HG03196 (cell line): ENCODE data around the gene TNNI2.
"Not testable (repeated sequence)": the region's sequence is repeated elsewhere in the genome, so short reads cannot be mapped to it uniquely, and the experiment has no call there.

ENCODE experiments used
- ATAC-seq: cut with Tn5 transposase; IDR thresholded peaks from one replicate; pipeline ENCODE4 v1.9.1; 2021; ENCODE audit not compliant: unreplicated experiment

The TNNI2 gene

DNA sequence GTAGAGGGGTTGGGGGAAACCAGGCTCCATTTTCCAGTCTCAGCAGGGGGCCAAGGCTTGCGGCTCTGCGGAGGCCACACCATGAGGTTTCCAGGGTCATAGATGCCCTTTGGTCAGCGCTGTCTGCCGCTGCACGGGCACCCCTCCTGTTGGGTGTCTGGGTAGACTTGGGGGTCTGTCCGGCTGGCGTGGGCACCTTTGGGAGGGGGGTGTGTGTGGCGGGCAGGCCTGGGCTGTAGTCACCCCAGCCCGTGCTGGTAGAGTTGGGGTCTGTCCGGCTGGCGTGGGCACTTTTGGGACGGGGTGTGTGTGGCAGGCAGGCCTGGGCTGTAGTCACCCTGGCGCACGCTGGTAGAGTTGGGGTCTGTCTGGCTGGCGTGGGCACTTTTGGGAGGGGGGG lies 32.8 kb downstream of the TNNI2 start:
- no peak for ATAC-seq

- ATAC-seq, result no peak
Observed at GRCh38 chr11:1872267-1872985, 33.6 kb downstream of the TNNI2 start.

- no peak for ATAC-seq
Observed at GRCh38 chr11:1873048-1873812, 34.4 kb downstream of the TNNI2 start.

- ATAC-seq, result not testable (repeated sequence)
Observed at GRCh38 chr11:1873813-1874150, 35.0 kb downstream of the TNNI2 start.

DNA sequence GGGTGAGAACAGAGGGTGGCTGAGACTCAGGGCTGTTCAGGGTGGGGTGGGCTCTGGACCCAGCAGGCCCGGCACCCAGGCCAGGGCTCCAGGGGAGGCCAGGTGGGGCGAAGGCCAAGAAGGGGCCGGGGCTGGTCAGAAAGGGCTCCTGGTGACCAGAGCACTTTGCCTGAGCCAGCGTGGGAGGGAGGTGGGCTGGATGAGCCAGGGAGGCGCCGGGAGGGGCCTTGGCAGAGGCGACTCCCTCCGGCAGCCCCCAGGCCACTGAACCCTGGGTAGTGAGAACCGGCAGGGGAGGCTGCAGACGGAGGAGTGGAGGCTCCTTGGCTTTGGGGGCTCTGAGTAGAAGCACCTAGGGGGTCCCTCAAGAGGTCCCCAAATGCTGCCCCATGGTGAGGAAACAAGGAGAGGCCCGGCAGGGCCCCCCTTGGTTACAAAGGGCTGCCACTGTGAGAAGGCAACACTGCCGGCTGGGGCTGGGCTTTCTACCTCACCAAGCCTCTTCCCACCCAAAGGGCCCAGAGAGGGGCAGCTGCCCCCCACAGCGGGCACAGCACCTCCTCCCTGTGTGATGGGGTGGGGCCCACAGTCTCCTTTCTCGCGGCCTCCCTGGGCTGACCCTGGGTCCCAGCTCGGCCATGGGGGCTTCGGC lies 35.8 kb downstream of the TNNI2 start:
- ATAC-seq, result not testable (repeated sequence)

GRCh38 chr11:1875093-1875850 lies 36.5 kb downstream of the TNNI2 start:
- ATAC-seq, result no peak

- ATAC-seq, result not testable (repeated sequence)
Observed at GRCh38 chr11:1875851-1876301, 37.1 kb downstream of the TNNI2 start.

DNA sequence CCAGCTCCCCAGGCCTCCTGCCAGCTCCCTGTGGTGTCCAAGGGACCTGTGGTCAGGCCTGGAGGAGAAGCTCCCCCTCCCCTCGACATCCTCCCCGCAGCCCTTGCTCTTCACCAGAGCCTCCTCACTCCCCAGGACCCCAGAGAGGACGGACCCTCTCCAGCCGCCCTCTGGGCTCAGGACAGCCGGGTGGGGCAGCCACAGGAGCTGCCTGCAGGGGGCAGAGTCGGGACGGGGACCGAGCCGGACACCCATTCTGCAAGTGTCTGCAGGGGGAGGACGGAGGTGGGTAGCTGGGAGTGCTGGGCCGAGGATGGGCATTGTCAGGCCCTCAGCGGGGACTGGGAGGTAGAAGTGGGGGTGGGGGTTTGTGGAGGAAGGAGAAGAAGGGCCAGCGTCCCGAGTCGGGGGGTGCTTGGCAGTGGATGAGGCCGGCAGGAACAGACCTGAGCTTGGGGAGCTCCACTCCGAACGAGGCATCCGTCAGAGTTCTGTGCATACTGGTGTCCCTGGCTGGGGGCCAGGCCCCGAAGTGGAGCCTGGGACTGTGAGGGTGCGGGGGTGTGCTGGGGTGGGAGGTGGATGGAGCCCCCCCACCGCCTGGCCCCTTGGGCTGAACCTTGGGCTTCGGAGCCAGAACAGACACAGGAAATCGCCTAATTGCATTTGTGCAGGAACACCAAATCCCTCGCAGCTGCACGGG lies 37.7 kb downstream of the TNNI2 start:
- no peak for ATAC-seq

GRCh38 chr11:1877211-1878136 lies 38.7 kb downstream of the TNNI2 start:
- ATAC-seq, result no peak

DNA sequence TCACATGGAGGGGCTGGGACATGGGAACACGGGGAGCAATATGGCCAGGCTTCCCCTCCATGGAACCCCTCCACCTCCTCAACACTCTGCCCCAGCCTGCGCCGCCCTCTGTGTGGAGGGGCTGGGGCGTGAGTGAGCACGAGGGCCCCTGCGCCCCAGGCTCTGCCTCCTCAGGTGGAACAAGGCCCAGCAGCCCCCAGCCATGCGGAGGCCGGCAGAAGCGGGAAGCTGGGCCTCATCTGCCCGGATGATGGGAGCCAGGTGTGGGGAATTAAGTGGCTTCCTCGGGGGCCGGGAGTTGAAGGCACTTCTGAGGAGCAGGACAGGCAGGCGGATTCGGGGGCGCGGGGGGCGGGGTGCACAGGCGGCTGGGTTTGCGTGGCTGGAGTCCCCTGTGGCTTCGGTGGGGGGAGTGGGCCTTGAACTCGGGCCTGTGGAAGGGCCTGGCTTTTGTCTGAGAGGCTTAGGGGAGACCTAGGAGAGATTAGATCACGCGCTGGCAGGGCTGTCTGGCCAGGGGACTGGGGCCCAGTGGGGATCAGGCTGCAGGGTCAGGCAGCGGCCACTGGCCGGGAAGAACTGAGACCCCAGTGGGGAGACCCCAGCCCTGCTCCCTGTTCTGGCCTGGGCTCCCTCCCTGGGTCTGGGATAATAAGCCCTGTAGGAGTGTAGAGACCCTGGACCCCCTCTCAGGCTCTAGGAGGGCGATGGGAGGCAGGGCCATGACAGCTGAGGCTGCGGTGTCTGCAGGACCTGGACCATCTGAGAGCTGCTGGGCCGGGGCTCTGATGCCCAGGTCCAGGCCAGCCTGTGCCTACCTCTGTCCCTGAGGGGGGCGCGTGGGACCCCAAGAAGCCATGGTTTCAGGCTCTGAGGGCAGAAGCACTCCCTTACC lies 39.6 kb downstream of the TNNI2 start:
- no peak for ATAC-seq

- no peak for ATAC-seq
Observed at GRCh38 chr11:1879342-1879940, 40.7 kb downstream of the TNNI2 start.

GRCh38 chr11:1879941-1880720 lies 41.4 kb downstream of the TNNI2 start:
- no peak for ATAC-seq

GRCh38 chr11:1880746-1881441 lies 42.1 kb downstream of the TNNI2 start:
- ATAC-seq, result no peak

- ATAC-seq, result no peak
Observed at GRCh38 chr11:1881442-1882264, 42.9 kb downstream of the TNNI2 start.

DNA sequence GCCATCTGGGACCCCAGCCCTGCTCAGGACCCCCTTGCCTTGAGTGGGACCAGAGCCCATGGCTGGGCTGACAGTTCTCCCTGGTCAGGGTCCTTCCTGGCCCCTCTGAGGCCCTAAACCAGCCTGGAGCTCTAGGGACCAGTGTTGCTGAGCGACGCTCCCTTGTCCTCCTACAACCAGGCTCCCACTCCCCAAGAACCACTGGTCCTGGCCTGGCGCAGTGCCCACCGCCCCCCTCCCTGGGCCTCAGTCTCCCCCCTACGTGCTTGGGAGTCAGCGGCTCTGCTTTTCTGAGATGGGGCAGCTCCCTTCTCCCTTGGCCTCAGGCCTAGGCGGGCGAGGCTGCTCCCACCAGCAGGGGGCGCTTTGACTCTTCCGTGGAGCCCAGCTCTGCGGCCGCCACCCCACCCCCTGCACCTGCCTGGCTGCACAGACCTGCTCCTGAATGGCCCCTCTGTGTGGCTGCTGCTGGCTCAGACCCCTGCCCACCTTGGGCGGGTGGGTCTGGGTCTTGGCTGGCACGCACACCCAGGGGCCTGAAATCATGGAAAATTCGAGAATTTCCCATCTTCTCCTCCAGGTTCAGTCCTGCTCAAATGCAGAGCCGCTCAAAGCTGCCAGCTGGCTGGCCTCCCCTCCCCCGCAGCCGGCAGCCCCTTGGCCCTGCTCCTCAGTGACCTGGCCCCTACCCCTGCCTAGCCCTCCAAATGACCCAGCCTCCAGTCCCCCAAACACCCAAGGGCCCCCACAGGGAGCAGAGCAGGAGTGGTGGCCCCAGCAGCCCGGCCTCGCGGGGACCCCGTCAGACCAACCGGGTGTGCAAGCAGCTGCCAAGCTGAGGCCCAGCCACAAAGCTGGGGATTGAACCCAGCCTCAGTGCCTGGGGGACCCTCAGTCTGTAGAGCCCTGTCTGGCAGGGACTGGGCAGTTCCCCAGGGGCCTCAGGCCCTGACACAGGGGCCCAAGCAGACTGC lies 43.8 kb downstream of the TNNI2 start:
- ATAC-seq, result no peak
